GM19467 (cell line): ENCODE measurements around the gene ZFYVE28.
A peak's percentile ranks its signal among the peaks of the same experiment; 100 is the strongest.

Experiments
- ATAC-seq: cut with Tn5 transposase; IDR thresholded peaks from one replicate; pipeline ENCODE4 v1.9.1; 2021; ENCODE audit warnings: mild to moderate bottlenecking, moderate library complexity; ENCODE audit not compliant: unreplicated experiment

The ZFYVE28 gene

DNA sequence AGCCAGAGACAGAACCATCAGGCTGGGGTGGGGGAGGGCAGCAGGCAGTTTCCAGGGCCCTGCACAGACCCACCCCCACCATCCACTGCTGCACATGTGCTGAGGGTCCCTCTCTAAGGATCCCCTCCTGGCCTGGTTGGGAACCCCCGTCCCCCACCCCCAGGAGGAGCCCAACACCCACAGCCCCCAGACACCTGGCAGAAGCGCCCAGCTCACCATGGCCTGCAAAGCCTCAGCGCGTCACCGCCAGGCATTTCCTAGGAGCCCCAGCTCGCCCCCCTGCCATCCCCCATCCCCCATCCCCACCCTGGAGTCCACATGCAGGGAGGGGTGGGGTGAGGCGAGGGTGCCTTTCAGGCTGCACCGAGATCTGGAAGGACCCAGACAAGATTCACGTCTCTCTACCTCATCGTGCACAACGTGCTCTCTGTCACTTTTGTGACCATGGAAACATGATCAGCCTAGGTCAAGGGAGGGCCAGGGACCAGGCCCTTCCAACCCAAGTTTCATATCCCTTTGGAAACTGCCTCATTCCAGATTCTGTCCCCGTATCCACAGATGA lies 165.8 kb downstream of the ZFYVE28 start:
- no peak for ATAC-seq

DNA sequence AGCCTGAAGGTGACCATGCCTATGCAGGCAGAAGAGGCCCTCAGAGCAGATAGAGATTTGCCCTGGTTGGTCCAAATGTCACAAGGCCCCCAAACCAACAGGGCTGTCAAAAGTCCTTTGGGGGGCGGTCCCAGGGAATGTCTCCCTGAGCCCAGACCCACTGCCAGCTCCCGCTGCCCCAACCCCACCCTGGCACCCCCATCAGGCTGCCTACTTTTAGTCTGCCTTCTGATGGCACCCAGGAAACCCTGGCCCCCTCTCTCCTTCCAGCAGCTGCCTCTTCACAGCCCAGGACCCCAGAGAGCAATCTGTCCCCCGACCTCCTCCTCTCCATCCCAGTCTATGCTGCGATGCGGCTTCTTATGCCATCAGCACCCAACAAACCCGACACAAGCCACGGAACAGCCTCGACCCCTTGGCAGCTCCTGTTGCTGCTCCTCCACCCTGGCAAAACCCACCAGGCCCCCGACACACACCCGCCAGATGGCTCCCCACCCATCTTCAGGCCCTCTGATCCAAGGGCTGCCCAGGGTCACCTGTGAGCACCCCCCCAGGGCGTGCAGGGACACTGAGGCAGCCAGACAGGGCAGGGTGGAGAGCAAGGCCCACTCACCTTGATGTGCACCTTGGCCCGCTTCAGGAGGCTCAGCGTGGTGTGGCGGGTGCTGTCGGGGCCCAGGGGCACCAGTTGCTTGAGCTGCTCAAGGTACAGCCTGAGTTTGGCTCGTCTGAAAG lies 166.5 kb downstream of the ZFYVE28 start:
- no peak for ATAC-seq

DNA sequence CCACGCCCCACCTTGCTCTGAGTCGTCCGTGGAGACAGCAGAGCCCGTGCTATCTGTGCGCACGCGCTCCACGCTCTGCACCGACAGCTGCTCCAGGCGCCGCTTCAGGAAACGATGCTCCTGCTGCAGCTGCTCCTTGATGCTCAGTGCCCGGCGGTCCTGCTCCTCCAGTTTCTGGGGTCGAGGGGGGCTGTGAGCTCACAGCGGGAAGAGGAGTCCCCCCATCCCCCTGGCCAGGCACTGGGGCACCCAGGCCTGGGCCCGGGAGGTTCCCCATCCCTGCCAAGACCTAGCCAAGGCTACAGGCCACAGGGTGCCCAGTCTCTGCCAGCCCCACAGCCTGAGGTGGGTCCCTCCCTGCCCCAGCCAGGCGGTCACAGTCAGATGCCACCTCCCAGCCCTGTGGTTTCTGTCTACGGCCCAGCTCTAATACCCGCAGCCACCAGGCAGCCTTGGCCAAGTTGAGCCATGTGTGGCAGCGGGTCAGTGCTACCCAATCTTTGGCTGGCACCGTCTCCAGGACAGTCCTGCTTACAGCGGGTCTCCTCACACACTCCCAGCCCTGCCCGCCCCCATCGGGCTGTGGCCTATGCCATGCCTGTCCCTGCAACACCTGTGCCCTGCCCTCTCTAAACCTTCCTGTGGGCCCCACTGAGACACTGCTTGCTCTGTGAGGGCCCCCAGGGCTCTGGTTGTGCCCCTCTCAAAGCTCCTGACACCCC lies 167.2 kb downstream of the ZFYVE28 start:
- ATAC-seq = no peak

DNA sequence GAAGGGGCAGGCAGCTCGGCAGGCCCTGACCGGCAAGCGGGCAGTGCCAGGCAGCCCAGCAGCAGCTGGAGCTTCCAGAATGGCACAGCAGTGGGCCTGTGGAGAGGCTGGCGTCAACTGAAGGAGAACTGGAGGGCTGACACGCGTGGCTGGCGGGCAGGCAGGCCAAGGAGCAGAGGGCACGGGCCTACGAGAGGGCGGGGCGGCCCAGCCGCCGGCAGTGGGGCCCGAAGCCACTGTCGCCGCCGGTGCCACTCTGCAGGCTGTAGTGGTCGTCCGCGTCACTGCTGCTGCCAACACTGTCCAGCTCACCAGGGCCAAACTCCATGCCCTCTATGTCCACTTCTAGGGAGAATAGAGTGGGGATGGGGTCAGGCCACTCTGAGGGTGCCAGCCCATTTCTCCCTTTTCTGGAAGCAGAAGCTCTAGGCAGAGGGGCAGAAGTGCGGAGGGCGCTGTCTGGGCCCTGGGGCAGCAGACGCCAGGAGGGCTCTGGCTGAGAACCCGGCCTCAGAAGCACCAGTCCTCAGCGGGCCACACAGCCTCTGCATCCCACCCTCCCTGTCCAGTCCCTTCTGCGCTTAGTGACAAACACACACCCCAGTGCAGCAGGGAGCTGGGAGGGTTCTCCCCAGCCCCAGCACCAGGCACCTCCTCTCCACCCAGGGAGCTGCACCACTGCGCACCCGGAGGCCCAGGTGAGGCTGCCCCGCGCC lies 167.9 kb downstream of the ZFYVE28 start:
- no peak for ATAC-seq

DNA sequence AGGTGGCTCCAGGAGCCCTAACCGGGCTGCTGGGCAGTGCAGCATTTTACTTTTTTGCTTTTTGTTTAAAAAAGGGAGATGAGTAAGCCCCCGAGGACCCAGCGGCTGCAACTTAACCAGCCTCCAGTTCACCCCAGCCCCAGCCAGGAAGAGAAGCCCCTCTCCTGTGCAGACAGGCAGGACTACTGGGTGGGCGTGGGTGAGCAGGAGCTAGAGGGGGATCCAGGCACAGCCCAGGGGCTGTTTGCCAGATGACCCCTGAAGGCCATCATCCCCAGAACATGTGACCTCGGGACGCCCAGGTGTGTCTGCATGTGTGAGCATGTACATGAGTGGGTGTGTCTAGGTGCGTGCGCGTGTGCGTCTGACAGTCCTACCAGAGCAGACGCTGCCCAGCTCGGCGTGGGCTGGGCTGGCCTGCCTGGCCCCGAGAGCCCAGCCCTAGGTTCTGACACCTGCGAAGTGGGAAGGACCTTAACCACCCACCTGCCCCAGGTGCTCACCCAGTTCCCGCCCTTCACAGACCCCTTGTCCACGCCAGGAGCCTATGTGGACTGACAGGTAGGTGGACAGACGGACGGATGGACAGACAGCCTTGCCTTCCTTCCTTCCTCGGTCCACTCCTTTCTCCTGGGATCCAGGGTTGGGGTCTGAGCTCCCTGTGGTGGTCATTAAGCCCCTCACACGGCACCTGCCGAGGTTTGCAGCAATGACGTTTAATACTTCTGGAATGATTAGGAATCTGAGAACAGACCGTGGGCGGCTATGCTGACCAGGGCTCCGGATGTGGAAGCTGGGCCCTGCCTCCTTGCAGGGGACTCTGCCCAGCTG lies 168.7 kb downstream of the ZFYVE28 start:
- no peak for ATAC-seq

DNA sequence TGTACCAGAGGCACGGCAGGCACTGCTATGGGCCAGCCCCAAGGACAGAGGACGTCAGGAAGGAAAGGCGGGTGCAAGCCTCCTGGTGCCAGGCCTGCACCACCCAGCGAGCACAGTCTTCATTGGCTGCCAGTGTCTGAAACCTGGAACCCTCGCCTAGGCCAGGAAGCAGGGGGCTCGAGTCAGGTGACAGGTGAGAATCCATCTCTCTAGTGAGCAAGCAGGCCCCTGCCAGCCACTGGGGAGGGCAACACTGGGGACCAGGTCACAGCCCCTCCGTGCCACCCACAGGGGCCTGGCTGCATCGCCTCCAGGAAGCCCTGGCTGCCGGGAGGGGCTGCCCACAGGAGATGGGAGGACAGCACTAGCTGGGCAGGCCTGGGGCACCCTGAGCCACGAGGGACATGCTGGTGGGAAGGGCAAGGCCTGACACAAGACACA lies 169.6 kb downstream of the ZFYVE28 start:
- no peak for ATAC-seq

DNA sequence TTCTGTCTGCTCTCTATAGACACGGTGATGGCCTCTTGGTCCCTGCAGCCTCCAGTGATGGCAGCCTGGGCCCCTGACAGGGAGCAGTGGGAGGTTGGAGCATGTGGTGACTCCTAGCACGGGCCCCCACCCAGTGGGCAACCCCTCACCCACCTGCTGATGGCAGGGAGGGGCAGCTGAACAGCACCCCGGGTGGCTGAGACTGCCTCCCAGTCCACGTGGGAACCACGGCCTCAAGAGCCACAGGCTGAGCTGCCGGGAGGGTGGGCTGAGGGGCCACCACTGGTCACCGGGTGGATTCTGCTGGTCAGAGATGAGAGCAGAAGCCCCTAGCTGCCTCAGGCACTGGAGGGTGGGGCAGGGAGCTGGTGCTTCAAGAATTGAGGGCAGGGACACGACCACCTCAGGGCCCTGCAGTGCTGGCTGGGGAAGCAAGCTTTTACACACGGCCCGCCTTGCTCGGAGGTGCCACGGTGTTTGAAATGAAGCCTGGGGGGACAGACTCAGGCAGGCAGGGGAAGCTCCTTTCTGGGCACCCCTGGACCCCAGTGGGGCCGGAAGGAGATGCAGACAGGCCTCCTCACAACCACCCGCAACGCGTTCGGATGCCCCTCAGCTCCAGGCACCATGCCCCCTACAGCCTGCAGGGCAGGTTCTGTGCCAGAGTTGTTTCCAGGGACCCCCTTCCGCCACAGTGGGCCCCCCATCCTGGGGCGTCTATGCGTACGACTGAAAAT lies 170.2 kb downstream of the ZFYVE28 start:
- no peak for ATAC-seq

DNA sequence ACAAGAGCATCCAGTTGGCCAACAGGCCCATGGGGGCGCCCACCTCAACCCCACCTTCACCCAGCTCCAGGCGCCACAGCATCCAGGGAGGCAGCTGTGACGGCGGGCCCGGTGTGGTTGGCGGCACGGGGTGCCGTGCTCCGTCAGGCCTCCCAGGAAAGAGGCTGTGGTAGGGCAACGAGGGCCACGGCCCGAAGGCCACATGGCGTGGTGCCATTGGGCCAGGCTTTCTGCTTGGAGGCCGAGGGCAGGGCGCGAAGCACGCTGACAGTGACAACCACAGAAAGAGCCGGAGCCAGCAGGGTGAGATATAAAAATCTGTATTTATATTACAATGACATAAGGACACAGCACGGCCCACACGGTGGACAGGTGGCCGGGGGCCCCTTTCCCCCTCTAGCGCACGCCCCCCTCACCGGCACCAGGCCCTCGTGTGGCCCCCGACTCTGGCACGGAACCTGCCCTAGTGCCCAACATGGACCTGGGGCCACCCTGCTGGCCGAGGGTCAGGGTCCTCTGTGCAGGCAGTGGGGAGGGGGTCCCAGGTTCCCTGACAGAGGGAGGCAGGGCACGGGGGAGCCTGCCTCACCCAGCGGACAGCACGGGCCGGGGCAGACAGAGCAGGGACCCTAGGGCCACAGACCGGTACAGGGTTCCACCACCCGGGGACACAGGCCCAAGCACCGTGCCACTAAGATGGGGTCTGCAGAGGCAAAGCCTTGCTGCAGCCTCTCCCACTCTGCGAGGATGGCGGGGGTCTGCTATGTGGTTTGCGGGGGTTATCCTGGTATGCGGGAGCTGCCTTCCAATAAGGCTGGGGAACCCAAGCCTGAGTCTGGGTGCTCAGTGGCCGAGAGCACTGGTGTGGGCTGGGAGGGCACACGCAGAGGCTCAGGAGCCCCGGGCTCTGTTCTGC lies 171.1 kb downstream of the ZFYVE28 start:
- ATAC-seq = no peak

DNA sequence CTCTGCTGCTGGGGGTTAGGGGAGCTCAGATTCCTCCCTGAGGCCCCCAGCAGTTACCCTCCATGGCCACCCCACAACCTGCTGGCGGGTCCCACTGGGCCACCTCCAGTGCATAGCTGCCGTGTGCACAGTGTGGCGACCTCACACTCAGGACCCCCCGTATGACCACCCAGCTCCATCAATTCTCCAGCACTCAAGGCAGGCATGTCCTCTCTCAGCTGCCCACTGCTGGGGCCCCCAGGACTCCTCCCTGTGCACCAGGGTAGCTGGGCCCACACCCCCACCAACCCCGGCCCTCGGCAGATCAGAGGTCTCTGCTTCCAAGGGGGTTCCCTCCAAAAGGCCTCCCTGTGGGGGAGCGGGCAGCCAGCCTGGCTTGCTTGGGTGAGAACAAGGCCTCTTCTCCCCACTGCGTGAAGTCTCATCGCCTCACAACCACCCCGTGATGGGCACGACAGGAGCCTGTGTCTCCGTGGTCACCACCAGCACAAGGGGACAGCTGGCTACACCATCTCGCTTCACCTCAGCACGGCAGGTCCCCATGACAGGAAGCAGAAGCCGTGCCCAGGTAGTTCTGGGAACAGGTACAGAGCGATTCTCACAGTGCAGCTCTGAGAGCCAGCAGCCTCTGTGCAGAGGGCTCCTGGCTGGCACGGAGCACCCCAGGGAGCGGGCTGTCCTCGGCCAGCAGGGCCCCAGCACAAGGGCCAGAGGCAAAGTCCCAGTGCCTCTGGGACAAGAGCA lies 171.9 kb downstream of the ZFYVE28 start:
- ATAC-seq = no peak

DNA sequence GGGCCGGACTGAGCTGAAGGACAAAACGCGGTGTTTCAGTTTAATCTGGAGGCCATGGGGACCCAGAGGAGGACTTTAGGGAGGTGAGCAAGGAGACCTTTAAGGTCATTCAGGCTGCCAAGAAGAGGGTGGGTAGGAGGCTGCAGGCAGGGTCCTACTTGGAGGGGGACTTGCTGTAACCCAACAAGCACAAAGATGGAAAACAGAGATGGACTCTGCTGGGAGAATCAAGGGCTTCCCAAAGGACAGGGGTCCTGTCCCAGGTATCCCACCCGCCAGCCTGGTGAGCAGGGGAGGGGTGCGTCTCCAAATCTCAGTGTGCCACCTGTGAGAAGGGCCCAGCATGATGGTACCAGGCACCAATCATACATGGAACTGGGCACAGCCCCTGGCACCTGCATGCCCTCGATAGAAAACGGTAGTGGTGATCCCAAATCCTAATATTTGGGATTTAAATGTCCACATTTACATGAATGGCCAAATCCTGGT lies 172.6 kb downstream of the ZFYVE28 start:
- no peak for ATAC-seq

DNA sequence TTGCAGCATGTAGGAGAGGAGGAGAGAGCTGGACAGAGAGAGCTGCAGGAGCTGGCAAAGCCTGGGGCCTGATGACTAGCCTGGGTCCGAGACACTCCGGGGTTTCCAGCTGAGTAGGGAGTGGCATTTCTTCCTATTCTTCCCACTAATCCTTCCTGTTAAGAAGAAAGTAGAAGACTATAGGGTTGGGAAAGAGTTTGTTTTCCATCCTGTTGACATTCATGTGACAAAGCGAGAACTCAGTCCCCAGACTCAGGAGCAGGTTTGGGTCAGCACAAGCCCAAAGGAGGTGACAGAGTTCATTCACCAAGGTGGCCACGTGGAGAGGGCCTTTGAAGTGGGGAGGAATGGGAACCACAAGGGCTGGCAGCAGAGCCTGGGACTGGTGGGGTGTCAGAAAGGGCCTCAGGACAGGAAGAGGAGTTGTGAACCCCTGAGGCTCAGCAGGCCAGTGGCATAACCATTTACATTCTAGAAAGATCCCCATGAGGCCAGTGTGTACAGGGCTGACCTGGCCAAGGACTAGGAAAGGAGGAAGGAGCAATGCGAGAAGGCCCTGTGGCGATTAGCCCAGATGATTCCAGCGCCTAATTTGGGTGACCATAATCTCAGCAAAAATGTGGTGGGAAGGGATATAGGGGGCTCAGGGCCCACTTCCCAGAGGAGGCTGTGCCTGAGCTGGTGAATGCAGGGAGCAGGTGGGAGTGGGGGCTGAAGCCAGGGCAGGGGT lies 173.2 kb downstream of the ZFYVE28 start:
- no peak for ATAC-seq

DNA sequence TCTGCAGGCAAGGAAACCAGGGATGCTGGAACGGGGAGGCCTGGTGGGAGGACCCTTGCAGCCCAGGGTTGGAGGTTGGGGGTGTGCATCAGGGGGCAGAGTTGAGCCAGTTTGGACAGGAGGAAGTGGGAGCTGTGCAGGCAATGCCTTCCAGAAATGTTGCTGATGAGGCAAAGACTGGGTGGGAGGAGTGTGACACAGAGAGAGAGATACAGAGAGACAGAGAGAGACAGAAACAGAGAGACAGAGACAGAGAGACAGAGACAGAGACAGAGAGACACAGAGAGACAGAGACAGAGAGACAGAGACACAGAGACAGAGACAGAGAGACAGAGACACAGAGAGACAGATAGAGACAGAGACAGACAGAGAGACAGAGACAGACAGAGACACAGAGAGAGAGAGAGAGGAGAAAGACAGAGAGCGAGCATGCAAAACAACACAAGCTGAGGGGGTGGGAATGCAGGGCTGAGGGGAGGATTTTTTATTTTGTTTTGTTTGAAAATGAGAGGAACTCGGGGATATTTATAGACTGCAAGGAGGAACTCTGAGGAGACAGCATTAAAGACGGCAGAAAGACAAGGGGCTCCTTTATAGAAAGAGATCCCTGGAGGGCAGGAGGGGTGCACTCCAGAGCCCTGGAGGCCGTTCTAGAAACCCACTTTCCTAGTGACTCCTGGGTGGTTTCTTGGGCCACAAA lies 174.6 kb downstream of the ZFYVE28 start:
- ATAC-seq = no peak

DNA sequence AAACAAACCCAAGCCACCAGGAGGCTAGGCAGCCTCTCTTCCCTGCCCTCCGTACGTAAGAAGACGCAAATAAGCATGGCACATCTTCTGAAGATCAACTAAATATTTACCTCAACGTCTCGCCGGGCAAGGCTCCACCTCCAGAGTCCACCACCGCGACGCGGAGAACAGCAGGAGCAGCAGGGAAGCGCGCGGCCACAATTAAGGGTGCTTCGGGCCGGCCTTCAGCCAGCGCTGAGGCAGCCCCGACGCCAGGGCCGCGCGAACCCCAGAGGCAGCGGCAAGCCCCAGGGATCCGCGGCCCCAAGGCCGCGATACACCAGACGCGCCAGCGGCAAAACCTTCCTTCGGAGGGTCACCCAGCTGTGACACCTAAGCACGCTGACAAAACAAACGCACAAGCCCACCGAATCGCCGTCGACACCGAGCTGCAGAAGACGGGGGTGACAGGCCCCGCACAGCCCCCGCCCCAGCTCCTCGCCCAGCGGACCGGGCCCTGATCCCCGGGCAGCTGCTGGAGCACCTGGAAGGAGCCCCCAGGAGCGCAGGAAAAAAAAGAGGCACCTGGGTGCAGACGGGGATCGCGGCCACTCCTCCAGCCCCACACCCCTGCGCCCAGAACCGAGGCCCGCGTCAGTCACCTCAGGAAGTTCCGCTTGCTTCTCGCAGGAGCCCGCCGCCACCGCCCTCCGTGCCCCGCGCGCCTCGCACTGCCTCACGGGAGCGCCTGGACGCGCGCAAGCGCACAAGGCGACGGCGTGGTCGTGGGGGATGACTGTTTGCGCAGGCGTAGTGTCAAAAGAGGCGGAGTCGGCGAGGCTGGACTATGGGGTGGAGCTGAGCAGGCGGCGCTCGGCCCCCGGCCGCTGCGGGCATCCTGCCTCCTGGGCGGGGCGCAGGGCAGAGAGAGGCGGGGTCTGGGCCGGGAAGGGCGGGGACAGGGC lies 176.8 kb downstream of the ZFYVE28 start, which contains the start of the genes HAUS3 and POLN:
TSS of gene HAUS3 (minus strand) at position 712 of the 944 bp plus-strand sequence. CDS start 1,175 bp downstream, outside the sequence.
TSS of gene POLN (minus strand) at position 712 of the 944 bp plus-strand sequence. CDS start 12,890 bp downstream, outside the sequence.
- ATAC-seq = peak; percentile 79

DNA sequence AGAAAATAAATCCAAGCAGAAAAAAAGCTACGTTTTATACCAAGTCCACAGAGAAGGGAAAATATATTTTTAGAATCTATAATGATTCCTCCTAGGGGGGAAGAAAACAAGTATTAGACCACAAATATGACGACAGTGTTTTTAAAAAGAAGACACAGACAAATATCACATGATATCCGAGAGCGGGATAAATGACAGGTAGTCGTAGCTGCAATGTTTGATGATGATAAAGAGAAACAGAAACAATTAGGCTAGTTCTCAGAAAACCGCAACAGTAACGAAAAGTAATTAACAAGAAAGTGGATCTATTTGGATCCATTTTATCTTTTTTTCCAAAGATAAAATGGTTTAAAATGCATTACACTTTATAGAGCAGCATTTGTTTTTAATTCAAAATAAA lies 177.4 kb downstream of the ZFYVE28 start:
- ATAC-seq = no peak

DNA sequence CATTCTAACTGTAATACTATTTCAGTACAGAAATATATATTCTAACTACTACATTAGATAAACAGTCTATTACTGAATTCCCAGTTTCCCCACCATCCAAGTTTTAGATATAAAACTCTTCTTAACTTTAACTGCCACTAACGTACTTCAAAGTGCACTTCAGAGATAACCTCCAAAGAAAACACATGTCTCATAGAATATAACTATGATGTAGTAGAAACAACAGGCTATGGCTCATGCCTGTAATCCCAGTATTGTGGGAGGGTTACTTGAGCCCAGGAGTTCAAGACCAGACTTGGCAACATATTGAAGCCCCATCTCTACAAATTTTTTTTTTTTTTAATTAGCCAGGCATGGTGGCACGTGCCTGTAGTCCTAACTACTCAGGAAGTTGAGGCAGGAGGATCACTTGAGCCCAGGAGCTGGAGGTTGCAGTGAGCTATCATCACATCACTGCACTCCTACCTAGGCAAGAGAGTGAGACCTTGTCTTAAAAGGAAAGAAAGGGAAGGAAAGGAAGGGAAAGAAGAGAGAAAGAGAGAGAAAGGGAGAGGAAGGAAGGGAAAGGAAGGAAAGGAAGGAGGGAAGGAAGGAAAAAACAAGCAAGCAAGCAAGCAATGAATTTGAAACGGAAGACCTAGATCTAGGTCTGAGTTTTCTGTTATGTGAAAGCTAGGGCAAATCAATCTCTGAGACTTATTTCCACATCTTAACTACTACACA lies 181.3 kb downstream of the ZFYVE28 start:
- no peak for ATAC-seq
